ENCODE measurements around the gene VIM. TPM values are rescaled to one million over a fixed set of nuclear protein-coding genes. Genes with fewer than 3 reads are reported as not detected.

The VIM gene
- total RNA-seq, 1 donor from 2014 or later, result 2,114 TPM

GRCh38 chr10:17216901-17217395, 11.1 kb upstream of the VIM start:
- Mint-ChIP-seq H3K4me3 (ENCODE audit: unreplicated experiment) (no peak overlapping the region), H3K36me3 (ENCODE audit: unreplicated experiment) (no peaks in the 10 kb centered on the region), H3K27ac (ENCODE audit: unreplicated experiment) (peak overlapping the region; percentile 92), H3K27me3 (ENCODE audit: unreplicated experiment) (no peaks in the 10 kb centered on the region), H3K4me1 (ENCODE audit: unreplicated experiment) (peaks cover 67% of the 10 kb centered on the region), H3K9me3 (ENCODE audit: unreplicated experiment) (no peaks in the 10 kb centered on the region)
- DNase-seq (ENCODE audit: extremely low spot score, unreplicated experiment), result no peak
- TF ChIP-seq CTCF (IDR thresholded peaks at IDR 0.05), result no peak

- H3K4me3 Mint-ChIP-seq (ENCODE audit: unreplicated experiment), result no peak overlapping the region
Observed at GRCh38 chr10:17217631-17218232, 10.3 kb upstream of the VIM start.

GRCh38 chr10:17219024-17219423, 9.0 kb upstream of the VIM start:
- H3K36me3 Mint-ChIP-seq (ENCODE audit: unreplicated experiment), result no peaks in the 10 kb centered on the region
- TF ChIP-seq CTCF (IDR thresholded peaks at IDR 0.05), result no peak
- H3K4me1 Mint-ChIP-seq (ENCODE audit: unreplicated experiment), result peaks cover 52% of the 10 kb centered on the region
- no peak for DNase-seq (ENCODE audit: extremely low spot score, unreplicated experiment)
- H3K9me3 Mint-ChIP-seq (ENCODE audit: unreplicated experiment), result no peaks in the 10 kb centered on the region
- H3K27ac Mint-ChIP-seq (ENCODE audit: unreplicated experiment), result peak overlapping the region; percentile 52
- no peak overlapping the region for H3K4me3 Mint-ChIP-seq (ENCODE audit: unreplicated experiment)
- H3K27me3 Mint-ChIP-seq (ENCODE audit: unreplicated experiment), result no peaks in the 10 kb centered on the region

More at GRCh38 chr10:17217631-17218232, 10.3 kb upstream of the VIM start:
- no peak for DNase-seq (ENCODE audit: extremely low spot score, unreplicated experiment)
- H3K36me3 Mint-ChIP-seq (ENCODE audit: unreplicated experiment), result no peaks in the 10 kb centered on the region
- H3K9me3 Mint-ChIP-seq (ENCODE audit: unreplicated experiment), result no peaks in the 10 kb centered on the region
- peaks cover 64% of the 10 kb centered on the region for H3K4me1 Mint-ChIP-seq (ENCODE audit: unreplicated experiment)
- H3K27ac Mint-ChIP-seq (ENCODE audit: unreplicated experiment), result peak overlapping the region; percentile 92
- TF ChIP-seq CTCF (IDR thresholded peaks at IDR 0.05), result no peak
- no peaks in the 10 kb centered on the region for H3K27me3 Mint-ChIP-seq (ENCODE audit: unreplicated experiment)

GRCh38 chr10:17220652-17221100, 7.4 kb upstream of the VIM start:
- Mint-ChIP-seq H3K27ac (ENCODE audit: unreplicated experiment) (peak overlapping the region; percentile 73), H3K4me3 (ENCODE audit: unreplicated experiment) (no peak overlapping the region), H3K4me1 (ENCODE audit: unreplicated experiment) (peaks cover 38% of the 10 kb centered on the region), H3K9me3 (ENCODE audit: unreplicated experiment) (no peaks in the 10 kb centered on the region), H3K36me3 (ENCODE audit: unreplicated experiment) (no peaks in the 10 kb centered on the region), H3K27me3 (ENCODE audit: unreplicated experiment) (no peaks in the 10 kb centered on the region)
- DNase-seq (ENCODE audit: extremely low spot score, unreplicated experiment), result no peak
- no peak for TF ChIP-seq CTCF (IDR thresholded peaks at IDR 0.05)

GRCh38 chr10:17222329-17222728, 5.7 kb upstream of the VIM start:
- TF ChIP-seq CTCF (IDR thresholded peaks at IDR 0.05), result no peak
- Mint-ChIP-seq H3K27ac (ENCODE audit: unreplicated experiment) (peak overlapping the region; percentile 32), H3K9me3 (ENCODE audit: unreplicated experiment) (no peaks in the 10 kb centered on the region), H3K27me3 (ENCODE audit: unreplicated experiment) (no peaks in the 10 kb centered on the region), H3K4me1 (ENCODE audit: unreplicated experiment) (peaks cover 33% of the 10 kb centered on the region), H3K4me3 (ENCODE audit: unreplicated experiment) (no peak overlapping the region), H3K36me3 (ENCODE audit: unreplicated experiment) (no peaks in the 10 kb centered on the region)
- DNase-seq (ENCODE audit: extremely low spot score, unreplicated experiment), result no peak

Data from osteocyte (in vitro differentiated cells).